Liver (tissue), 9 donors: ENCODE data around the gene CATSPER3. TPM values are rescaled to one million over a fixed set of nuclear protein-coding genes. Genes with fewer than 3 reads are reported as not detected.

Experiments
- DNase-seq: peaks from one replicate; pipeline ENCODE4 v3.0.0-alpha.2; 2017; ENCODE audit warnings: low spot score
- H3K27ac ChIP-seq, 2 donors: one replicate each; pipeline ENCODE4 v1.7.0; 2013; ENCODE audit warnings: inconsistent platforms in 2 of 2, low read length in 2 of 2, control low read depth in 1 of 2, low read depth in 1 of 2, mild to moderate bottlenecking in 1 of 2
- H3K27me3 ChIP-seq, 4 donors: one replicate each; pipeline versions ENCODE4 v1.6.1 to v1.7.0; 2013; ENCODE audit warnings: low read length in 3 of 4, inconsistent platforms in 1 of 4, mild to moderate bottlenecking in 1 of 4, moderate library complexity in 1 of 4; ENCODE audit not compliant: control insufficient read depth in 4 of 4, insufficient read depth in 4 of 4
- H3K36me3 ChIP-seq, 4 donors: one replicate each; pipeline versions ENCODE4 v1.6.1 to v1.7.0; 2013; ENCODE audit warnings: low read length in 3 of 4, mild to moderate bottlenecking in 3 of 4, low read depth in 1 of 4, moderate library complexity in 1 of 4; ENCODE audit not compliant: control insufficient read depth in 4 of 4, insufficient read depth in 3 of 4
- H3K4me1 ChIP-seq, 4 donors: one replicate each; pipeline versions ENCODE4 v1.6.1 to v1.7.0; 2013; ENCODE audit warnings: low read length in 3 of 4, mild to moderate bottlenecking in 3 of 4, moderate library complexity in 1 of 4; ENCODE audit not compliant: control insufficient read depth in 4 of 4, insufficient read depth in 4 of 4
- H3K4me3 ChIP-seq, 3 donors: one replicate each; pipeline versions ENCODE4 v1.6.1 to v1.7.0; 2013; ENCODE audit warnings: low read length in 3 of 3, control low read depth in 1 of 3, low read depth in 1 of 3, mild to moderate bottlenecking in 1 of 3
- H3K9ac ChIP-seq, 2 donors: one replicate each; pipeline ENCODE4 v1.7.0; 2013; ENCODE audit warnings: low read length in 2 of 2, mild to moderate bottlenecking in 2 of 2, moderate library complexity in 2 of 2, control low read depth in 1 of 2, low read depth in 1 of 2
- H3K9me3 ChIP-seq, 4 donors: one replicate each; pipeline versions ENCODE4 v1.6.1 to v1.7.0; 2013; ENCODE audit warnings: low read length in 3 of 4; ENCODE audit not compliant: control insufficient read depth in 4 of 4
- ATF3 ChIP-seq: IDR thresholded peaks from 2 replicates; pipeline ENCODE4 v1.6.1; 2016; ENCODE audit warnings: antibody characterized with exemption
- EGR1 ChIP-seq, 2 donors: IDR thresholded peaks; 2 replicates each; pipeline ENCODE4 v1.6.1; 2016 to 2018; ENCODE audit warnings: antibody characterized with exemption in 2 of 2, low read depth in 2 of 2
- FOXA1 ChIP-seq: IDR thresholded peaks from 2 replicates; pipeline ENCODE4 v1.6.1; 2016; ENCODE audit warnings: antibody characterized with exemption
- GABPA ChIP-seq, 2 donors: IDR thresholded peaks in 1 of 2; conservative IDR thresholded peaks in 1 of 2; 2 replicates each; pipeline ENCODE4 v1.6.1; 2016; ENCODE audit warnings: antibody characterized with exemption in 2 of 2, mild to moderate bottlenecking in 1 of 2, moderate library complexity in 1 of 2
- HNF4A ChIP-seq, 2 donors: conservative IDR thresholded peaks; 2 replicates each; pipeline ENCODE4 v1.6.1; 2016; ENCODE audit warnings: antibody characterized with exemption in 2 of 2, mild to moderate bottlenecking in 2 of 2
- HNF4G ChIP-seq: IDR thresholded peaks from 2 replicates; pipeline ENCODE4 v1.6.1; 2016; ENCODE audit warnings: antibody characterized with exemption
- JUND ChIP-seq, 2 donors: IDR thresholded peaks; 2 replicates each; pipeline ENCODE4 v1.6.1; 2016; ENCODE audit warnings: antibody characterized with exemption in 2 of 2
- NR2F2 ChIP-seq: IDR thresholded peaks from 2 replicates; pipeline ENCODE4 v1.6.1; 2016; ENCODE audit warnings: antibody characterized with exemption
- RXRA ChIP-seq, 2 donors: IDR thresholded peaks; 2 replicates each; pipeline ENCODE4 v1.6.1; 2017 to 2018; ENCODE audit warnings: antibody characterized with exemption in 2 of 2, mild to moderate bottlenecking in 1 of 2
- SP1 ChIP-seq: IDR thresholded peaks from 2 replicates; pipeline ENCODE4 v1.6.1; 2018; ENCODE audit warnings: antibody characterized with exemption, mild to moderate bottlenecking
- TAF1 ChIP-seq: conservative IDR thresholded peaks from 2 replicates; pipeline ENCODE4 v1.6.1; 2016; ENCODE audit warnings: antibody characterized with exemption, mild to moderate bottlenecking
- YY1 ChIP-seq: IDR thresholded peaks from 2 replicates; pipeline ENCODE4 v1.6.1; 2016; ENCODE audit warnings: antibody characterized with exemption, mild to moderate bottlenecking
- ZBTB33 ChIP-seq: IDR thresholded peaks from 2 replicates; pipeline ENCODE4 v1.6.1; 2016; ENCODE audit warnings: antibody characterized with exemption
- WGBS: extraction: QIAGEN DNeasy Blood & Tissue Kit; methylation state at CpG from one replicate; pipeline ENCODE4 v1.1.7; 2013; 5-methylcytosine and 5-hydroxymethylcytosine counted together
- polyA plus RNA-seq, 2 donors: library from polyadenylated mRNA; stranded (reverse) in 1 of 2; unstranded in 1 of 2; fragments of 200-250 nt in 1 of 2; fragments of >200 nt in 1 of 2; fragmentation: Nextera tagmentation in 1 of 2; extraction: Ambion mirVana in 1 of 2; gene quantifications; one replicate each; pipeline versions ENCODE4 v1.2.1 to v1.2.3, GENCODE V29; 2013 to 2015
- total RNA-seq, 2 donors: library from RNA; depleted of rRNA; stranded (reverse); fragments of >200 nt; gene quantifications; one replicate each; pipeline ENCODE4 v1.2.3, GENCODE V29; 2014
- TF ChIP-seq, protein P1 (sequence below): IDR thresholded peaks from 2 replicates; pipeline ENCODE4 v1.6.1; 2016; ENCODE audit warnings: antibody characterized with exemption, mild to moderate bottlenecking
- TF ChIP-seq, protein P2 (sequence below): fragments of 150-350 bp; IDR thresholded peaks from 2 replicates; pipeline ENCODE4 v1.5.1; 2017; ENCODE audit warnings: improper control_type of control experiment, low read depth, low read length; ENCODE audit not compliant: missing input control
- TF ChIP-seq, protein P3 (sequence below): IDR thresholded peaks from 2 replicates; pipeline ENCODE4 v1.6.1; 2016; ENCODE audit warnings: antibody characterized with exemption
- donor health status: healthy.
- donor health status: healthy.
- donor health status: healthy.
- donor health status: healthy.
- donor health status: healthy.

Gene CATSPER3
- total and polyA plus RNA-seq, 4 donors = 0.28 to 0.37 (median 0.34) TPM

DNA sequence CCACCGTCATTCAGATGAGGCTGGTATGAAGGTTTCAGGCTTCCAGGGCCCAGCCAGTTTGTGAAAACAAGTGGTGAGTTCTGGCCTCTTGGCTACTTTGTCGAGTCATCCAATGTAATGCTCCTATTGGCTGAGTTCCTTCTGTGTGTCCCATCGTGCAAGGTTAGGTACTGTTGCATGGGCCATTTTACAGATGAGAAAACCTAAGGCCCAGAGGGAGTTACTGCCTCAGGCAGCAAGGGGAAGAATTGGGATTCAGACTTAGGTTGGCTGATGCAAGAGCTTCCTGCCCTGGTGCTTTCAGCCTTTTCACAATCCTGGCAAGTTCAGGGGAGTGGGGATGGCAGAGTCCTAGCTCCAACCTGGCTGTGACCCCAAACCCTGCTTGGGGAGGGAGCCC, 83.7 kb downstream of the CATSPER3 start:
- no peak overlapping the region for H3K4me3 ChIP-seq
- whole genome bisulfite sequencing = 64% methylated on average over 3 of the region's 3 CpGs
- H3K27me3 ChIP-seq = peaks cover 2 to 10% (median 7%) of the 10 kb centered on the region in 4 donors
- no peak overlapping the region for H3K27ac ChIP-seq
- no peak for DNase-seq
- H3K9ac ChIP-seq = no peak overlapping the region
- peaks cover 0 to 1% (median 0%) of the 10 kb centered on the region in 4 donors for H3K4me1 ChIP-seq
- TF ChIP-seq TAF1 (no peak), EGR1 (IDR thresholded peaks at IDR 0.05; ENCODE audit: low read depth in 2 of 2) (no peak), GABPA (IDR thresholded peaks at IDR 0.05 in 1 of 2, conservative IDR thresholded peaks at IDR 0.05 in 1 of 2) (no peak), ZBTB33 (no peak), FOXA1 (no peak), HNF4A (conservative IDR thresholded peaks at IDR 0.05) (no peak), HNF4G (no peak), NR2F2 (no peak), JUND (IDR thresholded peaks at IDR 0.05) (no peak), ATF3 (no peak), SP1 (no peak), RXRA (IDR thresholded peaks at IDR 0.05) (no peak)
- TF ChIP-seq, protein P1, sequence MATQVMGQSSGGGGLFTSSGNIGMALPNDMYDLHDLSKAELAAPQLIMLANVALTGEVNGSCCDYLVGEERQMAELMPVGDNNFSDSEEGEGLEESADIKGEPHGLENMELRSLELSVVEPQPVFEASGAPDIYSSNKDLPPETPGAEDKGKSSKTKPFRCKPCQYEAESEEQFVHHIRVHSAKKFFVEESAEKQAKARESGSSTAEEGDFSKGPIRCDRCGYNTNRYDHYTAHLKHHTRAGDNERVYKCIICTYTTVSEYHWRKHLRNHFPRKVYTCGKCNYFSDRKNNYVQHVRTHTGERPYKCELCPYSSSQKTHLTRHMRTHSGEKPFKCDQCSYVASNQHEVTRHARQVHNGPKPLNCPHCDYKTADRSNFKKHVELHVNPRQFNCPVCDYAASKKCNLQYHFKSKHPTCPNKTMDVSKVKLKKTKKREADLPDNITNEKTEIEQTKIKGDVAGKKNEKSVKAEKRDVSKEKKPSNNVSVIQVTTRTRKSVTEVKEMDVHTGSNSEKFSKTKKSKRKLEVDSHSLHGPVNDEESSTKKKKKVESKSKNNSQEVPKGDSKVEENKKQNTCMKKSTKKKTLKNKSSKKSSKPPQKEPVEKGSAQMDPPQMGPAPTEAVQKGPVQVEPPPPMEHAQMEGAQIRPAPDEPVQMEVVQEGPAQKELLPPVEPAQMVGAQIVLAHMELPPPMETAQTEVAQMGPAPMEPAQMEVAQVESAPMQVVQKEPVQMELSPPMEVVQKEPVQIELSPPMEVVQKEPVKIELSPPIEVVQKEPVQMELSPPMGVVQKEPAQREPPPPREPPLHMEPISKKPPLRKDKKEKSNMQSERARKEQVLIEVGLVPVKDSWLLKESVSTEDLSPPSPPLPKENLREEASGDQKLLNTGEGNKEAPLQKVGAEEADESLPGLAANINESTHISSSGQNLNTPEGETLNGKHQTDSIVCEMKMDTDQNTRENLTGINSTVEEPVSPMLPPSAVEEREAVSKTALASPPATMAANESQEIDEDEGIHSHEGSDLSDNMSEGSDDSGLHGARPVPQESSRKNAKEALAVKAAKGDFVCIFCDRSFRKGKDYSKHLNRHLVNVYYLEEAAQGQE = no peak
- TF ChIP-seq, protein P2, sequence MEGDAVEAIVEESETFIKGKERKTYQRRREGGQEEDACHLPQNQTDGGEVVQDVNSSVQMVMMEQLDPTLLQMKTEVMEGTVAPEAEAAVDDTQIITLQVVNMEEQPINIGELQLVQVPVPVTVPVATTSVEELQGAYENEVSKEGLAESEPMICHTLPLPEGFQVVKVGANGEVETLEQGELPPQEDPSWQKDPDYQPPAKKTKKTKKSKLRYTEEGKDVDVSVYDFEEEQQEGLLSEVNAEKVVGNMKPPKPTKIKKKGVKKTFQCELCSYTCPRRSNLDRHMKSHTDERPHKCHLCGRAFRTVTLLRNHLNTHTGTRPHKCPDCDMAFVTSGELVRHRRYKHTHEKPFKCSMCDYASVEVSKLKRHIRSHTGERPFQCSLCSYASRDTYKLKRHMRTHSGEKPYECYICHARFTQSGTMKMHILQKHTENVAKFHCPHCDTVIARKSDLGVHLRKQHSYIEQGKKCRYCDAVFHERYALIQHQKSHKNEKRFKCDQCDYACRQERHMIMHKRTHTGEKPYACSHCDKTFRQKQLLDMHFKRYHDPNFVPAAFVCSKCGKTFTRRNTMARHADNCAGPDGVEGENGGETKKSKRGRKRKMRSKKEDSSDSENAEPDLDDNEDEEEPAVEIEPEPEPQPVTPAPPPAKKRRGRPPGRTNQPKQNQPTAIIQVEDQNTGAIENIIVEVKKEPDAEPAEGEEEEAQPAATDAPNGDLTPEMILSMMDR = no peak
- TF ChIP-seq, protein P3, sequence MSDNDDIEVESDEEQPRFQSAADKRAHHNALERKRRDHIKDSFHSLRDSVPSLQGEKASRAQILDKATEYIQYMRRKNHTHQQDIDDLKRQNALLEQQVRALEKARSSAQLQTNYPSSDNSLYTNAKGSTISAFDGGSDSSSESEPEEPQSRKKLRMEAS = no peak
- no peaks in the 10 kb centered on the region for H3K36me3 ChIP-seq
- no peaks in the 10 kb centered on the region for H3K9me3 ChIP-seq

GRCh38 chr5:135051872-135052271, 84.2 kb downstream of the CATSPER3 start:
- Histone ChIP-seq H3K4me1 (peaks cover 0 to 1% (median 0%) of the 10 kb centered on the region in 4 donors), H3K36me3 (no peaks in the 10 kb centered on the region), H3K4me3 (no peak overlapping the region), H3K9ac (no peak overlapping the region), H3K9me3 (no peaks in the 10 kb centered on the region), H3K27ac (no peak overlapping the region), H3K27me3 (peaks cover 4 to 10% (median 6%) of the 10 kb centered on the region in 4 donors)
- no peak for DNase-seq
- 69% methylated on average over 11 of the region's 11 CpGs for WGBS
- TF ChIP-seq ZBTB33 = no peak
- no peak for TF ChIP-seq NR2F2
- TF ChIP-seq YY1 = no peak
- TF ChIP-seq FOXA1 = no peak
- TF ChIP-seq, protein P2 = no peak
- TF ChIP-seq GABPA (IDR thresholded peaks at IDR 0.05 in 1 of 2, conservative IDR thresholded peaks at IDR 0.05 in 1 of 2) = no peak
- TF ChIP-seq TAF1 = no peak
- no peak for TF ChIP-seq HNF4G
- TF ChIP-seq, protein P3 = no peak
